Kidney (tissue), 14 donors: Measurements from ENCODE around the gene KCNS3. TPM values are rescaled to one million over a fixed set of nuclear protein-coding genes. Genes with fewer than 3 reads are reported as not detected.
"Not testable (repeated sequence)": the region's sequence is repeated elsewhere in the genome, so short reads cannot be mapped to it uniquely, and the experiment has no call there.

Experiments used
- DNase-seq, 5 donors: peaks; one replicate each; pipeline ENCODE4 v3.0.0-alpha.2; 2013 to 2020
- FAIRE-seq: peaks from 2 replicates; lab custom pipeline; 2012; peaks lifted over from hg19 to GRCh38; lab: Jason Lieb, UNC
- H3K27ac ChIP-seq, 2 donors: one replicate each; pipeline ENCODE4 v1.7.0; 2013; ENCODE audit warnings: low read depth in 2 of 2, low read length in 2 of 2, inconsistent platforms in 1 of 2
- H3K27me3 ChIP-seq: one replicate; pipeline ENCODE4 v1.7.1; 2013; ENCODE audit warnings: low read length, inconsistent platforms; ENCODE audit not compliant: control insufficient read depth, insufficient read depth
- H3K36me3 ChIP-seq, 3 donors: one replicate each; pipeline versions ENCODE4 v1.7.0 to v1.7.1; 2013; ENCODE audit warnings: low read length in 3 of 3, control low read depth in 1 of 3, inconsistent platforms in 1 of 3; ENCODE audit not compliant: insufficient read depth in 3 of 3, control insufficient read depth in 2 of 3
- H3K4me1 ChIP-seq, 3 donors: one replicate each; pipeline versions ENCODE4 v1.7.0 to v1.7.1; 2013; ENCODE audit warnings: low read length in 3 of 3, inconsistent platforms in 1 of 3, low read depth in 1 of 3; ENCODE audit not compliant: control insufficient read depth in 2 of 3, insufficient read depth in 2 of 3
- H3K4me3 ChIP-seq, 3 donors: one replicate each; pipeline versions ENCODE4 v1.7.0 to v1.8.1; 2013; ENCODE audit warnings: low read length in 3 of 3, control low read depth in 1 of 3, inconsistent platforms in 1 of 3
- H3K9ac ChIP-seq, 3 donors: one replicate each; pipeline versions ENCODE4 v1.7.0 to v1.7.1; 2013; ENCODE audit warnings: low read length in 3 of 3, control low read depth in 1 of 3, inconsistent platforms in 1 of 3
- H3K9me3 ChIP-seq, 3 donors: one replicate each; pipeline versions ENCODE4 v1.7.0 to v1.7.1; 2013; ENCODE audit warnings: low read length in 3 of 3, control low read depth in 1 of 3, inconsistent platforms in 1 of 3; ENCODE audit not compliant: control insufficient read depth in 2 of 3, insufficient read depth in 1 of 3
- intact Hi-C: fragments of 100-400 bp; cut with DNase I; formaldehyde crosslinking; loops from one replicate; pipeline ENCODE4 v1.11.1; 2022
- polyA plus RNA-seq: library from polyadenylated mRNA; stranded (reverse); fragments of 350-450 nt; fragmentation: Illumina TruSeq; extraction: RNeasy Lipid Tissue Mini Kit (QIAGEN cat#74804); gene quantifications from one replicate; pipeline ENCODE4 v1.2.3, GENCODE V29; 2014; ENCODE audit warnings: low read depth, low replicate concordance; ENCODE audit not compliant: insufficient read depth
- total RNA-seq: library from RNA; stranded (reverse); fragmentation: NEBNext Ultra II Directional; extraction: Animal tissue kit (Norgen Biotek cat#: 25700); gene quantifications from one replicate; pipeline ENCODE4 v1.2.1, GENCODE V29; 2021
- TF ChIP-seq, protein P1 (sequence below): IDR thresholded peaks from 3 replicates; pipeline ENCODE4 v1.5.1; 2012; ENCODE audit warnings: mild to moderate bottlenecking, moderate library complexity, borderline replicate concordance; ENCODE audit not compliant: insufficient read depth; ENCODE audit errors: extremely low read depth
- donor health status: control.
- donor health status: control.
- donor health status: control.
- donor health status: control.
- donor health status: control.
- donor health status: DM: yes; HTN: yes; CAD: no.
- donor health status: Normal renal cell carcinoma (clear cell type).

Gene KCNS3
- total and polyA plus RNA-seq, 2 donors from 2014 or later = 4.4 to 7.3 TPM

- TF ChIP-seq, protein P1, sequence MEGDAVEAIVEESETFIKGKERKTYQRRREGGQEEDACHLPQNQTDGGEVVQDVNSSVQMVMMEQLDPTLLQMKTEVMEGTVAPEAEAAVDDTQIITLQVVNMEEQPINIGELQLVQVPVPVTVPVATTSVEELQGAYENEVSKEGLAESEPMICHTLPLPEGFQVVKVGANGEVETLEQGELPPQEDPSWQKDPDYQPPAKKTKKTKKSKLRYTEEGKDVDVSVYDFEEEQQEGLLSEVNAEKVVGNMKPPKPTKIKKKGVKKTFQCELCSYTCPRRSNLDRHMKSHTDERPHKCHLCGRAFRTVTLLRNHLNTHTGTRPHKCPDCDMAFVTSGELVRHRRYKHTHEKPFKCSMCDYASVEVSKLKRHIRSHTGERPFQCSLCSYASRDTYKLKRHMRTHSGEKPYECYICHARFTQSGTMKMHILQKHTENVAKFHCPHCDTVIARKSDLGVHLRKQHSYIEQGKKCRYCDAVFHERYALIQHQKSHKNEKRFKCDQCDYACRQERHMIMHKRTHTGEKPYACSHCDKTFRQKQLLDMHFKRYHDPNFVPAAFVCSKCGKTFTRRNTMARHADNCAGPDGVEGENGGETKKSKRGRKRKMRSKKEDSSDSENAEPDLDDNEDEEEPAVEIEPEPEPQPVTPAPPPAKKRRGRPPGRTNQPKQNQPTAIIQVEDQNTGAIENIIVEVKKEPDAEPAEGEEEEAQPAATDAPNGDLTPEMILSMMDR = no peak
- no peak for DNase-seq
- Histone ChIP-seq H3K27ac (no peak overlapping the region), H3K4me3 (no peak overlapping the region), H3K9ac (no peak overlapping the region), H3K9me3 (no peaks in the 10 kb centered on the region), H3K4me1 (no peaks in the 10 kb centered on the region), H3K36me3 (no peaks in the 10 kb centered on the region), H3K27me3 (no peaks in the 10 kb centered on the region)
- FAIRE-seq = no peak
- intact Hi-C loops = no loop called here
Measured at GRCh38 chr2:17959833-17960232, 81.4 kb downstream of the KCNS3 start.

GRCh38 chr2:17960925-17961324, 82.5 kb downstream of the KCNS3 start:
- DNase-seq (no peak), FAIRE-seq (no peak)
- H3K27me3 ChIP-seq = no peaks in the 10 kb centered on the region
- TF ChIP-seq, protein P1 = no peak
- intact Hi-C loops = no loop called here
- H3K9me3 ChIP-seq = no peaks in the 10 kb centered on the region
- no peaks in the 10 kb centered on the region for H3K36me3 ChIP-seq
- no peak overlapping the region for H3K4me3 ChIP-seq
- H3K27ac ChIP-seq = no peak overlapping the region
- H3K9ac ChIP-seq = no peak overlapping the region
- no peaks in the 10 kb centered on the region for H3K4me1 ChIP-seq

GRCh38 chr2:17961789-17962188, 83.3 kb downstream of the KCNS3 start:
- Histone ChIP-seq H3K4me3 (no peak overlapping the region), H3K4me1 (no peaks in the 10 kb centered on the region), H3K27ac (no peak overlapping the region), H3K9me3 (no peaks in the 10 kb centered on the region), H3K36me3 (no peaks in the 10 kb centered on the region), H3K27me3 (no peaks in the 10 kb centered on the region), H3K9ac (no peak overlapping the region)
- intact Hi-C loops = no loop called here
- FAIRE-seq (no peak), DNase-seq (no peak)
- TF ChIP-seq, protein P1 = no peak

DNA sequence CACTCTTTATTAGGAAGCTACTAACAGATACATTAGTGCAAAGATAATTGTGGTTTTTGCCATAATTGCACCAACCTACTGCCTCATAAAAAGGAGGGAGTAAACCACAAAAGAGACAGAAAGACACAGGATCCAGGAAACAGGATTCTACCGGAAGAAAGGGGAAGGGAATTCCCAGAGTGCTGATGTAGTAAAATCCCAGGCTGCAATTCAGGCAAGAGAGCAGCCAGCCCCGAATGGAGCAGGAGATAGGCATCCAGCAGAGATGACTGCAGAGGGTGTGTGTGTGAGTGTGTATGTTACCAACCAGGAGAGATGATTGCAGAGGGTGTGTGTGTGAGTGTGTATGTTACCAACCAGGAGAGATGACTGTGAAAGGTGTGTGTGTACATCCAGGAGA, 84.4 kb downstream of the KCNS3 start:
- no peak overlapping the region for H3K27ac ChIP-seq
- intact Hi-C loops = no loop called here
- no peaks in the 10 kb centered on the region for H3K9me3 ChIP-seq
- DNase-seq (peak in 2 of 5 donors; percentile 19 to 27), FAIRE-seq (no peak)
- H3K36me3 ChIP-seq = no peaks in the 10 kb centered on the region
- TF ChIP-seq, protein P1 = no peak
- no peaks in the 10 kb centered on the region for H3K4me1 ChIP-seq
- H3K4me3 ChIP-seq = no peak overlapping the region
- H3K9ac ChIP-seq = no peak overlapping the region
- no peaks in the 10 kb centered on the region for H3K27me3 ChIP-seq

GRCh38 chr2:17963571-17963970, 85.1 kb downstream of the KCNS3 start:
- intact Hi-C loops, H3K4me1 ChIP-seq, H3K4me3 ChIP-seq, H3K9ac ChIP-seq, H3K36me3 ChIP-seq, DNase-seq, H3K27ac ChIP-seq, FAIRE-seq, H3K9me3 ChIP-seq, H3K27me3 ChIP-seq: not testable (repeated sequence)
